ENCODE results near the gene LMOD3. TPM values are rescaled to one million over a fixed set of nuclear protein-coding genes. Genes with fewer than 3 reads are reported as not detected.
A peak's percentile ranks its signal among the peaks of the same experiment; 100 is the strongest.

The LMOD3 gene
- 0.03 TPM for polyA plus RNA-seq (2012; ENCODE audit: low read depth, missing spikeins)

DNA sequence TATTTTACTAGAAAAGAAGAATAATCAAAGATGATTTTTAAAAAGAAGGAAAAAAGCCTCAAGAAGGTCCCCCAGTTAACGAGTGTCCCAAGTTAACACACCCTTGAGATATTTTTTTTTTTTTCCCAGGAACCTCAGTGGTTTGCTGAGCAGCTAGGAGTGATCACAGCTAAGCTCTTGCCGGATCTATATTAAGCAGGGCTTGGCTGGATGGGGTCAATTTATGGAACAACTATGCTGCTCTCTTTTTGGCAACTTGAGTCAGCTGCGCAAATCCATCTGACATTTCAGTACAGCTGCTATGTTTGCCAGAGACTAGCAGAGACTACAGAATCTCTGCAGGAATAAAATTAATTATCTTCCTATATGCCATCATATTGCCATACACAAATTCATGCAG is at the start of gene LMOD3:
TSS of gene LMOD3 (minus strand) at position 193 of the 400 bp plus-strand sequence. CDS start 209 bp downstream, outside the sequence.
- TF ChIP-seq SPI1 (IDR thresholded peaks at IDR 0.05; ENCODE audit: low read depth, low read length) (no peak), POLR2A (IDR thresholded peaks at IDR 0.05; ENCODE audit: low read depth, low read length) (no peak), POU2F2 (IDR thresholded peaks at IDR 0.05; ENCODE audit: low read depth, low read length) (no peak), POLR2AphosphoS5 (IDR thresholded peaks at IDR 0.05; ENCODE audit: low read depth, low read length) (no peak), TAF1 (IDR thresholded peaks at IDR 0.05; ENCODE audit: low read depth, low read length) (no peak), PAX5 (IDR thresholded peaks at IDR 0.05; ENCODE audit: insufficient read depth, low read length, severe bottlenecking) (no peak)
- no peak for DNase-seq (ENCODE audit: insufficient read length, low spot score)
- FAIRE-seq, result no peak

DNA sequence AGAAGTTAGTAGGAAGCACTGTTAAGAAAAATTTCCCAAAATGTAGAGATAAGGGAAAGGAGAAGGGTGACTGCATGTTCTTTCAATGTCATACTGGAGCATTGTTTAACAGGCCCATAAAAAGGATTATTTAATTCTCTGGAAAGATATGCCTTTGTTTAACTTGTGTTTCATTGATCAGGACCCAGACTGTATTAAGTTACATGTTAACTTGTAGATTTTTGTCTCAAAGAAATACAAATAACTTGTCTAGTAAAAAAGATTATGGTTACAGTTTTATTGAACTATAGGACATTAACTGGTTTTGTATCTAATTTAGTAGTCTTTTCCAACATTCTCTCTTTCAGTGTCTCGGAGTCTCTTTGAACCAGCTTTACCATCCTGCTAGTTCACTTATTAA is 49.7 kb upstream of the LMOD3 start:
- TF ChIP-seq SPI1 (IDR thresholded peaks at IDR 0.05; ENCODE audit: low read depth, low read length) (no peak), POU2F2 (IDR thresholded peaks at IDR 0.05; ENCODE audit: low read depth, low read length) (no peak), POLR2AphosphoS5 (IDR thresholded peaks at IDR 0.05; ENCODE audit: low read depth, low read length) (no peak), TAF1 (IDR thresholded peaks at IDR 0.05; ENCODE audit: low read depth, low read length) (no peak), POLR2A (IDR thresholded peaks at IDR 0.05; ENCODE audit: low read depth, low read length) (no peak), PAX5 (IDR thresholded peaks at IDR 0.05; ENCODE audit: insufficient read depth, low read length, severe bottlenecking) (no peak)
- DNase-seq (ENCODE audit: insufficient read length, low spot score), result no peak
- FAIRE-seq, result no peak

DNA sequence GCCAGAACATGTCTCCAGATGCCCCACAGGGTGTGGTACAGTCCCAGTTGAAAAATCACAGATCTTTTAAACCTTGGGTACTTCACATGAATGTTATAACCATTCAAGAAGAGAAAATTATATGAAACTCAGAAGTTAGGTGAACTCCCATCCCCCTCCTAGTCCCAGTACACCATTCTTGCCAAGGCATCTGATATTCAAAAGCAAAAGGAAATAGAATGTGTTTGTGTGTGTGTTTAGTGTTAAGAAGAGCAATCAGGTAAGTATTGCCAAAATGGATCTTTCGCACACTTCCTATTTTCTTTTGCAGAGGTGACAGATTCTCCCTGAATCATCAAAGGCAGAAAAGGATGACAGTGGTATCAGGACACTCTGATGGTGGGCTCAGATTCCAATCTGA is 44.1 kb upstream of the LMOD3 start:
- no peak for FAIRE-seq
- no peak for DNase-seq (ENCODE audit: insufficient read length, low spot score)
- TF ChIP-seq SPI1 (IDR thresholded peaks at IDR 0.05; ENCODE audit: low read depth, low read length) (no peak), POLR2AphosphoS5 (IDR thresholded peaks at IDR 0.05; ENCODE audit: low read depth, low read length) (no peak), POU2F2 (IDR thresholded peaks at IDR 0.05; ENCODE audit: low read depth, low read length) (no peak), PAX5 (IDR thresholded peaks at IDR 0.05; ENCODE audit: insufficient read depth, low read length, severe bottlenecking) (no peak), POLR2A (IDR thresholded peaks at IDR 0.05; ENCODE audit: low read depth, low read length) (no peak), TAF1 (IDR thresholded peaks at IDR 0.05; ENCODE audit: low read depth, low read length) (no peak)

DNA sequence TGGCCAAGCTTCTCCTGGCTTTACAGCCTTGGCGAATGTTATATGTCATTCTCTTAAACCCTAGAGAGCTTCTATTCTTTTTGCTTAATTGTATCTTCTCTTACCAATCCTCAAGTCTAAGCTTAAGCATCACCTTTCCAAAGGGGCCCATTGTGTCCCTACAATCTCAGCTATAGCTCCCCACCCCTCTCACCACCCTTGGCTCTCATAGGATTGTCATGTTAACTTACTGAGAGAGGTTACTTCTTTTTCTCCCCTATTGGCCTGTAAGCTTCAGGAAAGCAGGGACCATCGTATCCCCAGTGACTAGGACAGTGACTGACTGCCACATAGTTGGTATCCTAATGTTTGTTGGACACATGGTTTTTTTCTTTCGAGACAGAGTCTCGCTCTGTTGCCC is 43.3 kb upstream of the LMOD3 start:
- TF ChIP-seq POLR2AphosphoS5 (IDR thresholded peaks at IDR 0.05; ENCODE audit: low read depth, low read length) (no peak), POLR2A (IDR thresholded peaks at IDR 0.05; ENCODE audit: low read depth, low read length) (no peak), POU2F2 (IDR thresholded peaks at IDR 0.05; ENCODE audit: low read depth, low read length) (no peak), SPI1 (IDR thresholded peaks at IDR 0.05; ENCODE audit: low read depth, low read length) (no peak), TAF1 (IDR thresholded peaks at IDR 0.05; ENCODE audit: low read depth, low read length) (no peak), PAX5 (IDR thresholded peaks at IDR 0.05; ENCODE audit: insufficient read depth, low read length, severe bottlenecking) (no peak)
- FAIRE-seq (no peak), DNase-seq (ENCODE audit: insufficient read length, low spot score) (no peak)

DNA sequence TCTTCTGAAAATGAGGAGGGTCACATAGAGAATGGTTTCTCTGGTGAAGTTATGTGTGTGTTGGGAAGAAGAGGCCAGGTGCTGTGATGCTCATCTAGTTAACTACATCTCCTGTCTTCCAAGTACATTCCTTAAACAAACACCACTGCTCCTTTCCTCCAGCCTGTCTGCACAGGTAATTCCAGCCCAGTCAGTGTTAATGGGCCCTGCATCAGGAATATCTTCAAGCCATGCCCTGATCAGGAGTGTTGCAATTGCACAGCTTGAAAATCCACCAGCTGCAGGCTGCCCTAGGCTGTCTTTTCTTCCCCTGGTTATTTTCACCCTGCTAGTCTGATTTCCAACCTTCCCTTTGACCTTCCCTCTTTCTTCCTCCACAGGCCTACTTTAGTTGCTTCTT is 41.9 kb upstream of the LMOD3 start:
- DNase-seq (ENCODE audit: insufficient read length, low spot score) (no peak), FAIRE-seq (no peak)
- TF ChIP-seq TAF1 (IDR thresholded peaks at IDR 0.05; ENCODE audit: low read depth, low read length), result no peak
- no peak for TF ChIP-seq POLR2A (IDR thresholded peaks at IDR 0.05; ENCODE audit: low read depth, low read length)
- TF ChIP-seq POLR2AphosphoS5 (IDR thresholded peaks at IDR 0.05; ENCODE audit: low read depth, low read length), result no peak
- TF ChIP-seq PAX5 (IDR thresholded peaks at IDR 0.05; ENCODE audit: insufficient read depth, low read length, severe bottlenecking), result no peak
- no peak for TF ChIP-seq POU2F2 (IDR thresholded peaks at IDR 0.05; ENCODE audit: low read depth, low read length)
- TF ChIP-seq SPI1 (IDR thresholded peaks at IDR 0.05; ENCODE audit: low read depth, low read length), result no peak

DNA sequence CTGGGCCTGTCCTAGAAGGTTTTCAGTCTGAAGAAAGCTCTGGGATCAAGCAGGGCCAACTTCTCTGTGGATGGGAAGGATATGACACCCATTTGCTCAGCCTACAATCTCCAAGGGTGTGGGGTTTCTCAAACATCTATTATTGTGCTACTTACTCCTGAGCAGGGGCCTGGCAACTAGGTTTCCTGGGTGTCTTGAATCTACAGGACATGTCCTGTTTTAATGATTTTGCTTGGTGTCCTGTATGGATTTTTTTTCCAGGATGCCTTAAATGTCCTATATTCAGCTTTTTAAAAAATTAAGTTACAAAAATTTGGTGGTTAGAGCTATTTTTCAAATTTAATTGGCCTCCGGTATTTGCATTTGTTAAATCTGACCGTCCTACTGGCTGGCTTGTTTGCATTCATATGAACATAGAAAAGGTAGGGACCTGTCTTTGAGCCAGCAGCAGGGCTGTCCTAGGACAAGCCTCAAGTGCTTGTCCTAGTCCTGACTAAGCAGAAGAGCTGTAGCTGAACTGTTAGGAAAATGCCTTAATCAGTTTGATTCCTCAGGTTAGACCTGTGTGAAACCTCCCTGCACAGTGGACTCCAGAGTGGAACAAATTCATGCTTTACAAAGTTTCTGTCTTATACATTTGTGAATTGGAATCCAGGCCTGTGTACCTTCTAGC is 40.0 kb upstream of the LMOD3 start:
- FAIRE-seq (no peak), DNase-seq (ENCODE audit: insufficient read length, low spot score) (no peak)
- no peak for TF ChIP-seq POLR2AphosphoS5 (IDR thresholded peaks at IDR 0.05; ENCODE audit: low read depth, low read length)
- no peak for TF ChIP-seq POLR2A (IDR thresholded peaks at IDR 0.05; ENCODE audit: low read depth, low read length)
- no peak for TF ChIP-seq PAX5 (IDR thresholded peaks at IDR 0.05; ENCODE audit: insufficient read depth, low read length, severe bottlenecking)

DNA sequence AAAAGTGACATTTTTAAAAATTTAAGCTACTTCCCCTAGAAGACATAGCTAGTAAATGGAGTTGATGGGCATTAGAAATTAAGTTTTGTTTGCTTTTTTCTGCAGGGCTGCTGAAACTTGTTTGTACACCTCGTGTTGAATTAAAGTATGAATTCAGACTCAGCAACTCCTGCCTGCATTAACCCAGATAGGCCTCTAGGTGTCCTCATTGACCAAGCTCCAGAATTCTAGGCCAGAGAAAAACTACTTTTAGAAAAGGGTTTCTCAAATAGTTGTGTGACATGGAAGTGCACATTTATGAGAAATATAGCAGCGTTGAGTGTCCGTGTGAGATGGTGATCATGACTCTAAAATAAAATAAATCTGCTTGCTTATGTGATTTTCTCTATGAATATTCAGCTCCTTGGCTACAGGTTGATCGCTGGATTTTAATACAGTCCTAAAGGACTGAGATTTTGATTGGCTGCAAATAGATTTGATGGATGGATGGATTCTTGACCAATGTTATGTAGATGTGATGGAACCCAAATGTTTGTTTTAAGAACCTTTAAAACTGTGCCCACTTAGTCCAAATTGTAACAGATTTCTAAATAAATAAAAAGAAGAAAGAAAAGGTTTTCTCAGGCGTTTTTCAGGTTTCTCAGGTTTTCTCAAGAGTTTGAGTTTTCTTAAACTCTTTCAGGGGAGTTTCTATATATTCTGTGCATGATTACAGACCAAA is 39.4 kb upstream of the LMOD3 start:
- FAIRE-seq (peak; percentile 85), DNase-seq (ENCODE audit: insufficient read length, low spot score) (peak; percentile 26)
- no peak for TF ChIP-seq POU2F2 (IDR thresholded peaks at IDR 0.05; ENCODE audit: low read depth, low read length)
- TF ChIP-seq SPI1 (IDR thresholded peaks at IDR 0.05; ENCODE audit: low read depth, low read length), result no peak
- no peak for TF ChIP-seq POLR2AphosphoS5 (IDR thresholded peaks at IDR 0.05; ENCODE audit: low read depth, low read length)
- no peak for TF ChIP-seq TAF1 (IDR thresholded peaks at IDR 0.05; ENCODE audit: low read depth, low read length)
- TF ChIP-seq POLR2A (IDR thresholded peaks at IDR 0.05; ENCODE audit: low read depth, low read length), result no peak
- no peak for TF ChIP-seq PAX5 (IDR thresholded peaks at IDR 0.05; ENCODE audit: insufficient read depth, low read length, severe bottlenecking)

DNA sequence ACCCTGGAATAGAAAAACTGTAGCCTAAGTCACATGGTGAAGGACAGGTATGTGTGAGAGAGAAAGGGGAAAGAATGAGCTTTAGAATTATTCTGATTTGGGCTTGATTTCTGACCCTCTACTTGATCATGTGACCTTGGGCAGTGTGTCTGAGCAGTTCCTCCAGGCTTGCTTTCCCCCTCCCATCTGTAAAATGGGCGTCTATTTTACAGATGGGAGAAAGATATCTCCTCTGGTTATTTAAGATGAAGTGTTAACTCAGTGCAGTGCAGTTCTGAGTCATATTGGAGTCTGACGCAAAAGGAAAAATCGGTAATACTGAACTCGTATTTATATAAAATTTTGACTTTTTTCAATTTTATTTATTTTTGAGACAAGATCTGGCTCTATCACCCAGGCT is 38.1 kb upstream of the LMOD3 start:
- TF ChIP-seq SPI1 (IDR thresholded peaks at IDR 0.05; ENCODE audit: low read depth, low read length), result no peak
- no peak for TF ChIP-seq POLR2A (IDR thresholded peaks at IDR 0.05; ENCODE audit: low read depth, low read length)
- no peak for TF ChIP-seq PAX5 (IDR thresholded peaks at IDR 0.05; ENCODE audit: insufficient read depth, low read length, severe bottlenecking)
- no peak for TF ChIP-seq POU2F2 (IDR thresholded peaks at IDR 0.05; ENCODE audit: low read depth, low read length)
- no peak for TF ChIP-seq POLR2AphosphoS5 (IDR thresholded peaks at IDR 0.05; ENCODE audit: low read depth, low read length)
- TF ChIP-seq TAF1 (IDR thresholded peaks at IDR 0.05; ENCODE audit: low read depth, low read length), result no peak
- DNase-seq (ENCODE audit: insufficient read length, low spot score), result no peak
- FAIRE-seq, result no peak

DNA sequence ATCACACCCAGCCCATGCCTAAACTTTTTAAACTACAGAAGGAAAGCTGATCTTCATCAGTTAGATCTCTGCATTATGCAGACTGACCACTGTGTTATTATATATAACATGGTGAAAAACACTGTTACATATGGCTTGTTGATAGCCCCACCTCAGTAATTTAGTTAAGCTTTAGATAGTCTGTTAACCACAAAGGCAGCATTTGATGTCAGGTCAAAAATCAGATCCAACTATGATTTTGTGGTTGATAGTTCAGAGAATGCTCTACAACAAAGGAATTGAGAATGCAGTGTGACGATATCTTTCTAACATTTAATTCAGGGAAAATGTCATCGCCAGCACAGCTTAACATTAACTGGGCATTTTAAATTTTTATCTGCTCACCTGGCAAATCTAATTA is 37.7 kb upstream of the LMOD3 start:
- no peak for DNase-seq (ENCODE audit: insufficient read length, low spot score)
- peak; percentile 13 for FAIRE-seq
- TF ChIP-seq POLR2A (IDR thresholded peaks at IDR 0.05; ENCODE audit: low read depth, low read length), result no peak
- no peak for TF ChIP-seq TAF1 (IDR thresholded peaks at IDR 0.05; ENCODE audit: low read depth, low read length)
- TF ChIP-seq POU2F2 (IDR thresholded peaks at IDR 0.05; ENCODE audit: low read depth, low read length), result no peak
- no peak for TF ChIP-seq PAX5 (IDR thresholded peaks at IDR 0.05; ENCODE audit: insufficient read depth, low read length, severe bottlenecking)
- TF ChIP-seq POLR2AphosphoS5 (IDR thresholded peaks at IDR 0.05; ENCODE audit: low read depth, low read length), result no peak
- no peak for TF ChIP-seq SPI1 (IDR thresholded peaks at IDR 0.05; ENCODE audit: low read depth, low read length)

All from GM12891 (cell line).